Body of pancreas (tissue), 4 donors: ENCODE data around the gene SUPT4H1. TPM values are rescaled to one million over a fixed set of nuclear protein-coding genes. Genes with fewer than 3 reads are reported as not detected.

Experiments used
- ATAC-seq: fragments of 150-250 bp; one replicate; pipeline ENCODE4 v1.9.1; 2016
- DNase-seq, 4 donors: peaks; one replicate each; pipeline ENCODE4 v3.0.0-alpha.2; 2019
- H3K27ac ChIP-seq, 4 donors: fragments of 200-600 bp; sonication (generic); 1 replicate in 3 of 4; 2 replicates in 1 of 4; pipeline versions ENCODE4 v1.5.1 to v1.6.1; 2016 to 2019; ENCODE audit warnings: mild to moderate bottlenecking in 1 of 4, mixed read lengths in 1 of 4, moderate library complexity in 1 of 4
- H3K27me3 ChIP-seq, 2 donors: fragments of 200-600 bp; sonication (generic); one replicate each; pipeline ENCODE4 v1.6.0; 2016; ENCODE audit warnings: mild to moderate bottlenecking in 1 of 2
- H3K36me3 ChIP-seq, 2 donors: fragments of 200-600 bp; sonication (generic); replicated peaks in 1 of 2; 2 replicates each; pipeline ENCODE4 v1.5.1; 2016; ENCODE audit warnings: low read depth in 2 of 2; ENCODE audit not compliant: insufficient read depth in 1 of 2
- H3K4me1 ChIP-seq: fragments of 200-600 bp; sonication (generic); one replicate; pipeline ENCODE4 v1.6.0; 2016
- H3K4me3 ChIP-seq, 2 donors: fragments of 200-600 bp; sonication (generic); 1 replicate in 1 of 2; 2 replicates in 1 of 2; pipeline ENCODE4 v1.5.1; 2016 to 2019
- H3K9me3 ChIP-seq, 3 donors: fragments of 200-600 bp; sonication (generic); 1 replicate in 2 of 3; 2 replicates in 1 of 3; pipeline ENCODE4 v1.5.1; 2016
- POLR2A ChIP-seq, 3 donors: fragments of 450-650 bp; IDR thresholded peaks; one replicate each; pipeline ENCODE4 v1.6.1; 2016; ENCODE audit warnings: antibody characterized with exemption in 3 of 3, mild to moderate bottlenecking in 2 of 3
- WGBS, 2 donors: methylation state at CpG; one replicate each; pipeline ENCODE4 v1.1.5; 2017; 5-methylcytosine and 5-hydroxymethylcytosine counted together
- intact Hi-C: fragments of 100-400 bp; cut with DNase I; formaldehyde crosslinking; loops from one replicate; pipeline ENCODE4 v1.15.1; 2023
- total RNA-seq, 2 donors: library from RNA; depleted of rRNA; stranded (reverse); fragments of >200 nt; gene quantifications; one replicate each; pipeline ENCODE4 v1.1.0, GENCODE V29; 2016
- TF ChIP-seq, protein P1 (sequence below), 7 experiments: fragments of 450-650 bp in 4 of 7; fragments of 200-600 bp in 3 of 7; sonication (generic) in 3 of 7; IDR thresholded peaks; one replicate each; pipeline ENCODE4 v1.5.1; 2016 to 2019; ENCODE audit warnings: antibody characterized with exemption in 7 of 7

SUPT4H1 gene
- total RNA-seq, 2 donors from 2014 or later = 10.2 to 24.4 TPM

GRCh38 chr17:58378733-58379510 lies 26.9 kb upstream of the SUPT4H1 start:
- TF ChIP-seq POLR2A (IDR thresholded peaks at IDR 0.05) = no peak
- TF ChIP-seq, protein P1, sequence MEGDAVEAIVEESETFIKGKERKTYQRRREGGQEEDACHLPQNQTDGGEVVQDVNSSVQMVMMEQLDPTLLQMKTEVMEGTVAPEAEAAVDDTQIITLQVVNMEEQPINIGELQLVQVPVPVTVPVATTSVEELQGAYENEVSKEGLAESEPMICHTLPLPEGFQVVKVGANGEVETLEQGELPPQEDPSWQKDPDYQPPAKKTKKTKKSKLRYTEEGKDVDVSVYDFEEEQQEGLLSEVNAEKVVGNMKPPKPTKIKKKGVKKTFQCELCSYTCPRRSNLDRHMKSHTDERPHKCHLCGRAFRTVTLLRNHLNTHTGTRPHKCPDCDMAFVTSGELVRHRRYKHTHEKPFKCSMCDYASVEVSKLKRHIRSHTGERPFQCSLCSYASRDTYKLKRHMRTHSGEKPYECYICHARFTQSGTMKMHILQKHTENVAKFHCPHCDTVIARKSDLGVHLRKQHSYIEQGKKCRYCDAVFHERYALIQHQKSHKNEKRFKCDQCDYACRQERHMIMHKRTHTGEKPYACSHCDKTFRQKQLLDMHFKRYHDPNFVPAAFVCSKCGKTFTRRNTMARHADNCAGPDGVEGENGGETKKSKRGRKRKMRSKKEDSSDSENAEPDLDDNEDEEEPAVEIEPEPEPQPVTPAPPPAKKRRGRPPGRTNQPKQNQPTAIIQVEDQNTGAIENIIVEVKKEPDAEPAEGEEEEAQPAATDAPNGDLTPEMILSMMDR (IDR thresholded peaks at IDR 0.05) = no peak
- Histone ChIP-seq H3K36me3 (no peaks in the 10 kb centered on the region), H3K27me3 (no peaks in the 10 kb centered on the region), H3K4me1 (peaks cover 60% of the 10 kb centered on the region), H3K9me3 (no peaks in the 10 kb centered on the region), H3K4me3 (no peak overlapping the region), H3K27ac (no peak overlapping the region)
- intact Hi-C loops = no loop called here
- ATAC-seq = no peak
- 70 to 81% methylated on average over 8 of the region's 8 CpGs for WGBS, 2 donors
- no peak for DNase-seq

DNA sequence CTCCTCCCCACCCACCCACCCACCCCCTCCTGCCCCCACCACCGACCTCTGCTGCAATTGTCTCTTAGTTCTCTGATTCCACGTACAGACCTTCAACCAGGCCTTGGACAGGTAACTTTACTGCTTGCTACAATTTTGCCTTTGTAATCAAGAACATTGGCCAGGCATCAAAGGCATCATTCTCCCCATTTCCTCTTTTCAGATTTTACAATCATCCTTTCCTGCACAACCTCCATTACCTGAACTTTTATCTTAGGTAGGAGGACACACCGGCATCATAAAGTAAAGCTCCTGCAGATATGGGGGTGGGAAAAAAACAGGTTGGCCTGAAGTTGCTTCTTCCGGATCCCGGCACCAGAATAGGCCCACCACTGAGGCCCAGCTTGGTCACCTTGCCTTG lies 25.7 kb upstream of the SUPT4H1 start:
- H3K4me3 ChIP-seq = no peak overlapping the region
- ATAC-seq = no peak
- TF ChIP-seq, protein P1 (IDR thresholded peaks at IDR 0.05) = no peak
- TF ChIP-seq POLR2A (IDR thresholded peaks at IDR 0.05) = no peak
- no peaks in the 10 kb centered on the region for H3K36me3 ChIP-seq
- intact Hi-C loops = no loop called here
- WGBS, 2 donors = 67 to 75% methylated on average over 5 of the region's 5 CpGs
- H3K27ac ChIP-seq = peak overlapping the region in 1 of 4 donors; percentile 16
- H3K27me3 ChIP-seq = no peaks in the 10 kb centered on the region
- no peaks in the 10 kb centered on the region for H3K9me3 ChIP-seq
- no peak for DNase-seq
- H3K4me1 ChIP-seq = peaks cover 48% of the 10 kb centered on the region

DNA sequence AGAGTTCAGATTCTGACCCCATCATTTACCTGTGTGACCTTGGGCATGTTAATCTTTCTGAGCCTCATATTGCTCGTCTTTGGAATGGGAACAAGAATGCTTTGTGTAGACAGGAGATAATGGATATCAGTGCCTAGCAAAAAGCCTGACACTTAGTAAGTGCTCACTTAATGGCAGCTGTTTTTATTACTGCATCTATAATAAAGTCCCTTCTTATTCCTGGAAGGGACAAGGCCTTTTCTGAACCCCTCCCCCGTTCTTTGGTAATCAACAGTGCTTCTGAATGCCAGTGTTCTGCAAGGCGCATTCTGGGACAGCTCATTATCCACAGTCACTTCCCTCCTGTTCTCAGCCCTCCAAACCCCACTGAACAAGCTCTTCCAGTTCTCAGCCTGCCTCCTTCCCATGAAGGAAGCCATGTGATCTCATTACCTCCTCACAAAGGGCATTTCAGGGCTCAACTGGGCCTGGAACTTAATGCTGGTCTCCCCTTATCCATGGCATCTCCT lies 25.1 kb upstream of the SUPT4H1 start:
- Histone ChIP-seq H3K27ac (peak overlapping the region in 3 of 4 donors; percentile 16 to 58 (median 30)), H3K9me3 (no peaks in the 10 kb centered on the region), H3K27me3 (no peaks in the 10 kb centered on the region), H3K36me3 (no peaks in the 10 kb centered on the region), H3K4me3 (no peak overlapping the region), H3K4me1 (peaks cover 42% of the 10 kb centered on the region)
- intact Hi-C loops = no loop called here
- WGBS, 2 donors = 44 to 61% methylated on average over 3 of the region's 3 CpGs
- TF ChIP-seq, protein P1 (IDR thresholded peaks at IDR 0.05) = no peak
- no peak for TF ChIP-seq POLR2A (IDR thresholded peaks at IDR 0.05)
- ATAC-seq (peak; percentile 67), DNase-seq (peak; percentile 27 to 57 (median 44))

GRCh38 chr17:58376472-58377000 lies 24.5 kb upstream of the SUPT4H1 start:
- WGBS, 2 donors = 63 to 66% methylated on average over 4 of the region's 4 CpGs
- Histone ChIP-seq H3K9me3 (no peaks in the 10 kb centered on the region), H3K4me3 (no peak overlapping the region), H3K4me1 (peaks cover 36% of the 10 kb centered on the region), H3K36me3 (no peaks in the 10 kb centered on the region), H3K27me3 (no peaks in the 10 kb centered on the region), H3K27ac (peak overlapping the region in 3 of 4 donors; percentile 16 to 58 (median 30))
- intact Hi-C loops = no loop called here
- no peak for DNase-seq
- TF ChIP-seq POLR2A (IDR thresholded peaks at IDR 0.05) = no peak
- TF ChIP-seq, protein P1 (IDR thresholded peaks at IDR 0.05) = no peak
- ATAC-seq = no peak
